Hepatocyte (in vitro differentiated cells): ENCODE results near the gene DPP10. TPM values are rescaled to one million over a fixed set of nuclear protein-coding genes. Genes with fewer than 3 reads are reported as not detected.

ENCODE experiments used
- DNase-seq: peaks from one replicate; pipeline ENCODE4 v3.0.0-alpha.2; 2016; ENCODE audit warnings: low spot score
- H2AFZ ChIP-seq: fragments of 200-600 bp; sonication (generic); 2 replicates; pipeline ENCODE4 v1.6.0; 2016; ENCODE audit warnings: antibody characterized with exemption, mild to moderate bottlenecking
- H3K27ac ChIP-seq: fragments of 200-600 bp; sonication (generic); 2 replicates; pipeline ENCODE4 v1.5.1; 2016; ENCODE audit warnings: mild to moderate bottlenecking
- H3K27me3 ChIP-seq: fragments of 200-600 bp; sonication (generic); 2 replicates; pipeline ENCODE4 v1.6.1; 2016
- H3K36me3 ChIP-seq: fragments of 200-600 bp; sonication (generic); replicated peaks from 2 replicates; pipeline ENCODE4 v1.5.1; 2016; ENCODE audit warnings: low read depth; ENCODE audit not compliant: insufficient read depth
- H3K4me1 ChIP-seq: fragments of 200-600 bp; sonication (generic); 2 replicates; pipeline ENCODE4 v1.5.1; 2016; ENCODE audit warnings: mild to moderate bottlenecking, moderate library complexity; ENCODE audit not compliant: insufficient read depth
- H3K4me2 ChIP-seq: fragments of 200-600 bp; sonication (generic); 2 replicates; pipeline ENCODE4 v1.6.0; 2016
- H3K4me3 ChIP-seq: fragments of 200-600 bp; sonication (generic); 2 replicates; pipeline ENCODE4 v1.5.1; 2016; ENCODE audit warnings: mild to moderate bottlenecking
- H3K79me2 ChIP-seq: fragments of 200-600 bp; sonication (generic); 2 replicates; pipeline ENCODE4 v1.6.0; 2017; ENCODE audit warnings: mild to moderate bottlenecking
- H3K9me2 ChIP-seq: fragments of 200-600 bp; sonication (generic); replicated peaks from 2 replicates; pipeline ENCODE4 v1.6.0; 2017; ENCODE audit warnings: mild to moderate bottlenecking; ENCODE audit not compliant: insufficient read depth
- H3K9me3 ChIP-seq: fragments of 200-600 bp; sonication (generic); 2 replicates; pipeline ENCODE4 v1.5.1; 2016; ENCODE audit warnings: low read depth, mild to moderate bottlenecking
- H4K20me1 ChIP-seq: fragments of 200-600 bp; sonication (generic); 2 replicates; pipeline ENCODE4 v1.6.0; 2016; ENCODE audit warnings: mild to moderate bottlenecking; ENCODE audit not compliant: insufficient read depth, poor library complexity, severe bottlenecking
- EZH2 ChIP-seq: fragments of 200-600 bp; sonication (generic); IDR thresholded peaks from 2 replicates; pipeline ENCODE4 v1.6.1; 2016; ENCODE audit warnings: antibody characterized with exemption, mild to moderate bottlenecking, borderline replicate concordance
- EZH2phosphoT487 ChIP-seq: fragments of 200-600 bp; sonication (generic); IDR thresholded peaks from one replicate; pipeline ENCODE4 v1.6.1; 2018; ENCODE audit warnings: antibody characterized with exemption, mild to moderate bottlenecking, low read depth, moderate library complexity; ENCODE audit not compliant: unreplicated experiment, severe bottlenecking
- WGBS: methylation state at CpG from one replicate; pipeline ENCODE4 v1.1.6; 2016; ENCODE audit warnings: low lambda C conversion rate; ENCODE audit errors: missing lambda C conversion rate; 5-methylcytosine and 5-hydroxymethylcytosine counted together
- polyA plus RNA-seq: library from polyadenylated mRNA; unstranded; fragments of >200 nt; fragmentation: Nextera tagmentation; extraction: Ambion mirVana; gene quantifications from 2 replicates; pipeline ENCODE4 v1.2.1, GENCODE V29; 2016
- total RNA-seq: library from RNA; depleted of rRNA; stranded (reverse); fragments of >200 nt; gene quantifications from 2 replicates; pipeline ENCODE4 v1.2.3, GENCODE V29; 2014
- TF ChIP-seq, protein P1 (sequence below): fragments of 200-600 bp; sonication (generic); IDR thresholded peaks from 2 replicates; pipeline ENCODE4 v1.5.1; 2016; ENCODE audit warnings: antibody characterized with exemption, mild to moderate bottlenecking; ENCODE audit not compliant: poor library complexity

DPP10 gene
- total and polyA plus RNA-seq, 2 experiments from 2014 or later = 5.0 to 15.7 TPM

DNA sequence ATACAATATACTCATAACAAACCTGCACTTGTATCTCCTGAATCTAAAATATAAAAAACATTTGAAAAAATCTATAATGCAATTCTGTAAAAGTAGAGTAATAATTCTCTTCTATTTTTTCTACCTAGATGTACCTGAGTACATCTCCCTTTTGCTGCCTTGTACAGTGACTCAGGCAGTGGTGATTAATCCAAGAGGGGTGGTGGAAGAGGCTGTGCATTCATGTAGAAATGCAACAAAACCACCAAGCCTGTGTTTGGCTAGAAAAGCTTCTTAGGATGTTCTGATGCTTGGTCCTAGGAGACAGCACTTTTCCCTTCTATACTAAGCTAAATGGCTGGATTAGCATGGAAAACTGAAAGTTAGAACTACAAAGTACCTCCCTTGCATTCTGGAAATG is 245.8 kb downstream of the DPP10 start:
- Histone ChIP-seq H3K4me2 (no peak overlapping the region), H3K9me3 (no peaks in the 10 kb centered on the region), H3K9me2 (no peaks in the 10 kb centered on the region), H3K27ac (no peak overlapping the region), H3K79me2 (no peaks in the 10 kb centered on the region), H2AFZ (no peak overlapping the region), H3K4me1 (no peaks in the 10 kb centered on the region), H3K36me3 (no peaks in the 10 kb centered on the region), H3K27me3 (peaks cover 8% of the 10 kb centered on the region), H3K4me3 (no peak overlapping the region), H4K20me1 (no peaks in the 10 kb centered on the region)
- no peak for TF ChIP-seq EZH2phosphoT487
- TF ChIP-seq, protein P1, sequence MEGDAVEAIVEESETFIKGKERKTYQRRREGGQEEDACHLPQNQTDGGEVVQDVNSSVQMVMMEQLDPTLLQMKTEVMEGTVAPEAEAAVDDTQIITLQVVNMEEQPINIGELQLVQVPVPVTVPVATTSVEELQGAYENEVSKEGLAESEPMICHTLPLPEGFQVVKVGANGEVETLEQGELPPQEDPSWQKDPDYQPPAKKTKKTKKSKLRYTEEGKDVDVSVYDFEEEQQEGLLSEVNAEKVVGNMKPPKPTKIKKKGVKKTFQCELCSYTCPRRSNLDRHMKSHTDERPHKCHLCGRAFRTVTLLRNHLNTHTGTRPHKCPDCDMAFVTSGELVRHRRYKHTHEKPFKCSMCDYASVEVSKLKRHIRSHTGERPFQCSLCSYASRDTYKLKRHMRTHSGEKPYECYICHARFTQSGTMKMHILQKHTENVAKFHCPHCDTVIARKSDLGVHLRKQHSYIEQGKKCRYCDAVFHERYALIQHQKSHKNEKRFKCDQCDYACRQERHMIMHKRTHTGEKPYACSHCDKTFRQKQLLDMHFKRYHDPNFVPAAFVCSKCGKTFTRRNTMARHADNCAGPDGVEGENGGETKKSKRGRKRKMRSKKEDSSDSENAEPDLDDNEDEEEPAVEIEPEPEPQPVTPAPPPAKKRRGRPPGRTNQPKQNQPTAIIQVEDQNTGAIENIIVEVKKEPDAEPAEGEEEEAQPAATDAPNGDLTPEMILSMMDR = no peak
- TF ChIP-seq EZH2 = no peak
- DNase-seq = no peak

DNA sequence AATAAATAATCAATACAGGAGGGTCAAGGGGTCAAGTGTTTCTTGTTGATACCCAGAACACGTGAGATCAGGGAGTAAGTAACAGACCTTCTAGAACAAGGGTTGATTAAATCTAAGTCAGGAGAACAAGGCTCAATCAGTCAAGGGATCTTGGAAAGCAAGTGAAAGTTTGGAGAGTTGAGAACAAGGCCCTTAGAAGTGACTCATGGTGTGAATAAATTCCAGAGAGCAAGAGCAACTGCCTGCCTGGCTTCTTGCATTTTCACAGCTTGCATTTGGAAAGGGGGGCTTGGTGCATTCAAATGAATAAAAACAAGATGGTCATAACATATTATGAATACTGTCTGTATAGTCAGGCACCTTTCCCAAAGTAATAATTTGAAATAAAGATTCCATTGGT is 256.1 kb downstream of the DPP10 start:
- Histone ChIP-seq H4K20me1 (no peaks in the 10 kb centered on the region), H3K4me2 (no peak overlapping the region), H2AFZ (no peak overlapping the region), H3K4me3 (no peak overlapping the region), H3K4me1 (no peaks in the 10 kb centered on the region), H3K27ac (no peak overlapping the region), H3K9me2 (no peaks in the 10 kb centered on the region), H3K79me2 (no peaks in the 10 kb centered on the region), H3K9me3 (no peaks in the 10 kb centered on the region), H3K27me3 (no peaks in the 10 kb centered on the region), H3K36me3 (no peaks in the 10 kb centered on the region)
- 74% methylated on average over 1 of the region's 1 CpG for WGBS
- DNase-seq = no peak
- no peak for TF ChIP-seq EZH2phosphoT487
- TF ChIP-seq EZH2 = no peak
- TF ChIP-seq, protein P1 = no peak

DNA sequence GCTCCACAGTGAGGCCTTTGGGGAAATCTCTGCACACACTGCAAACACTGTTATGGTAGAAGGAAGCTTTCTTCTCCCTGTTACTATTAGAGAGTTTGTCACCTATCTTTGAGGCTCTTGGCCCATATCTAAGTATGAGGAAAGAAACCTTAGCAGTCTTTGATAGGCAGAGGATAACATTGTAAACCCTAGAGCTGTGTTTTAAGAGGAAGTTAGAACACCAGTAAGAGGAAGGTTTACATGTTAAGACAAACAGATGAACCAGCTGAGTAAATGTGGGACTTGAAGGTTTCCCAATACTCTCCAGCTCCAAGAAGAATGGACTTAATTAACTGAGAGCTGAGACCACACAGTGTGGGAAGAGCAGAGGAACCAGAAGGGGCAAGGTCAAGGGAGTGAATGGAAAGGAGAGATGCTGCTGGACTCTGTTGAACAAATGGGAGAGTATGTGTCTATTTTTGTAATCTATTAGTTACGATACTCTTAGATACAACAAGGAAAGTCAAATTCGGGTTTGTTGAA is 257.0 kb downstream of the DPP10 start:
- Histone ChIP-seq H3K4me2 (no peak overlapping the region), H3K9me2 (no peaks in the 10 kb centered on the region), H4K20me1 (no peaks in the 10 kb centered on the region), H3K4me3 (no peak overlapping the region), H3K79me2 (no peaks in the 10 kb centered on the region), H3K27me3 (no peaks in the 10 kb centered on the region), H3K9me3 (no peaks in the 10 kb centered on the region), H3K4me1 (no peaks in the 10 kb centered on the region), H2AFZ (no peak overlapping the region), H3K36me3 (no peaks in the 10 kb centered on the region), H3K27ac (no peak overlapping the region)
- 93% methylated on average over 2 of the region's 2 CpGs for WGBS
- DNase-seq = no peak
- TF ChIP-seq EZH2phosphoT487 = no peak
- no peak for TF ChIP-seq EZH2
- TF ChIP-seq, protein P1 = no peak

DNA sequence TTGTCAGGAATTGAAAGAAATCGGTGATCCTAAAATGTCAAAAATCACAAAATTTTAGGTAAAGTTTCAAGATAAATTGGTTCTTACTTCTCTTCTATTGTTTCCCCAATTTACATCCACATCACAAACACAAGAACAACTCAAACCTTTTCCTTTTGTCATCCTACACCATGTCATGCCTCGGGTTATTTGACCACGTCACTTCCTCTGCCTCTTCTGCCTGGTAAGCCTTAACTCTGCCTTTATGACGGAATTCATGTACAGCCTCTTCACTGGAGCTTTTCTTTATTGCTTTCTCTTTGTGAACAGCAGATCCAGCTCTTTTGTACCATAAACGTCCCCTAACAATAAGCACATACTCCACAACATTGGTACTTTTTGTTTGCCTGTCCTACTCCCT is 258.0 kb downstream of the DPP10 start:
- no peak for DNase-seq
- 64% methylated on average over 5 of the region's 5 CpGs for WGBS
- H3K4me2 ChIP-seq = no peak overlapping the region
- H3K4me3 ChIP-seq = no peak overlapping the region
- H2AFZ ChIP-seq = no peak overlapping the region
- no peaks in the 10 kb centered on the region for H3K9me3 ChIP-seq
- H3K27me3 ChIP-seq = no peaks in the 10 kb centered on the region
- no peaks in the 10 kb centered on the region for H3K79me2 ChIP-seq
- no peaks in the 10 kb centered on the region for H3K4me1 ChIP-seq
- H3K36me3 ChIP-seq = no peaks in the 10 kb centered on the region
- H3K27ac ChIP-seq = no peak overlapping the region
- TF ChIP-seq EZH2phosphoT487 = no peak
- TF ChIP-seq EZH2 = no peak
- TF ChIP-seq, protein P1 = no peak
- H3K9me2 ChIP-seq = no peaks in the 10 kb centered on the region
- no peaks in the 10 kb centered on the region for H4K20me1 ChIP-seq
